ENCODE results near the gene PRICKLE1. TPM values are rescaled to one million over a fixed set of nuclear protein-coding genes. Genes with fewer than 3 reads are reported as not detected.

The PRICKLE1 gene
- total and polyA plus RNA-seq, 2 donors (not counting 3 experiments of a cell fraction or from before 2014, with no cell fraction given): 34.3 to 86.0 TPM

GRCh38 chr12:42508913-42509460 is 80.6 kb downstream of the PRICKLE1 start:
- no peak overlapping the region for H3K4me3 ChIP-seq (replicated peaks in 1 of 3; ENCODE audit: insufficient read depth in 1 of 3, low read depth in 1 of 3, low read length in 3 of 3)
- H3K27ac ChIP-seq (ENCODE audit: insufficient read depth, low read depth, low read length): no peak overlapping the region
- no peak overlapping the region for H3K4me2 ChIP-seq (ENCODE audit: insufficient read depth, low read length)
- ChIA-PET CTCF (no interaction called here), POLR2A (no interaction called here)
- FAIRE-seq (no peak), DNase-seq (ENCODE audit: low read depth, low spot score) (no peak)
- H3K36me3 ChIP-seq (ENCODE audit: control insufficient read depth in 2 of 2, extremely low read depth in 1 of 2, insufficient read depth in 2 of 2, low read length in 2 of 2): peaks cover 2% of the 10 kb centered on the region in 2 experiments
- no TSS peak for BruUV-seq (replicated peaks)
- peaks cover 3% of the 10 kb centered on the region for H4K20me1 ChIP-seq (replicated peaks; ENCODE audit: control insufficient read depth, extremely low read depth, insufficient read depth, low read length)
- intact Hi-C loops (cut with micrococcal nuclease): no loop called here
- no peaks in the 10 kb centered on the region for H3K27me3 ChIP-seq (ENCODE audit: control insufficient read depth in 2 of 2, insufficient read depth in 2 of 2, low read length in 2 of 2)
- H3K9me3 ChIP-seq (replicated peaks; ENCODE audit: control insufficient read depth, insufficient read depth, low read length): no peaks in the 10 kb centered on the region
- TF ChIP-seq CTCF (IDR thresholded peaks at IDR 0.05; ENCODE audit: extremely low read depth in 1 of 2, insufficient read depth in 1 of 2, low read depth in 1 of 2, low read length in 2 of 2): no peak
- TF ChIP-seq EZH2 (IDR thresholded peaks at IDR 0.05; ENCODE audit: borderline replicate concordance, low read depth, low read length, severe bottlenecking): no peak
- no peak for TF ChIP-seq GATA2 (IDR thresholded peaks at IDR 0.05; ENCODE audit: insufficient read depth, insufficient read length, low read depth, low read length)
- no peak for TF ChIP-seq JUN (IDR thresholded peaks at IDR 0.05; ENCODE audit: borderline replicate concordance, insufficient read depth, insufficient read length, low read depth)
- no peak for TF ChIP-seq MYC (IDR thresholded peaks at IDR 0.05; ENCODE audit: low read depth, low read length)
- no peak for TF ChIP-seq FOS (IDR thresholded peaks at IDR 0.05; ENCODE audit: borderline replicate concordance, insufficient read depth, low read length)
- TF ChIP-seq MAX (IDR thresholded peaks at IDR 0.05; ENCODE audit: insufficient read depth, insufficient read length): no peak
- TF ChIP-seq POLR2AphosphoS5 (IDR thresholded peaks at IDR 0.05; ENCODE audit: insufficient read depth, low read depth, low read length): no peak
- TF ChIP-seq POLR2A (IDR thresholded peaks at IDR 0.05; ENCODE audit: low read depth, low read length): no peak
- H3K4me1 ChIP-seq (ENCODE audit: control insufficient read depth, extremely low read depth, insufficient read depth, low read length): peaks cover 6% of the 10 kb centered on the region
- H3K9me1 ChIP-seq (replicated peaks; ENCODE audit: control insufficient read depth, extremely low read depth, insufficient read depth, low read length): peaks cover 3% of the 10 kb centered on the region
- dilution Hi-C loops (cut with MboI; ENCODE audit: extremely low pct_ligation_motif_present, low sequenced_read_pairs): no loop called here
- H3K9ac ChIP-seq (replicated peaks; ENCODE audit: extremely low read depth, insufficient read depth, low read length): no peak overlapping the region
- H2AFZ ChIP-seq (ENCODE audit: low read depth, low read length): no peak overlapping the region
- peaks cover 33% of the 10 kb centered on the region for H3K79me2 ChIP-seq (ENCODE audit: control insufficient read depth, insufficient read depth, low read length)

Data from endothelial cell of umbilical vein (primary cell).